IPS-15b (cell line): ENCODE results near the gene WDR70.
"Not testable (repeated sequence)": the region's sequence is repeated elsewhere in the genome, so short reads cannot be mapped to it uniquely, and the experiment has no call there.

Experiments
- H3K27me3 ChIP-seq: one replicate; pipeline ENCODE4 v1.6.1; 2013; ENCODE audit warnings: low read length; ENCODE audit not compliant: control insufficient read depth, insufficient read depth
- H3K36me3 ChIP-seq: one replicate; pipeline ENCODE4 v1.6.1; 2013; ENCODE audit warnings: low read length; ENCODE audit not compliant: control insufficient read depth, insufficient read depth
- H3K4me1 ChIP-seq: one replicate; pipeline ENCODE4 v1.6.1; 2013; ENCODE audit warnings: mild to moderate bottlenecking, low read length; ENCODE audit not compliant: control insufficient read depth, insufficient read depth
- H3K4me3 ChIP-seq: one replicate; pipeline ENCODE4 v1.5.1; 2013; ENCODE audit warnings: low read depth, low read length
- H3K9ac ChIP-seq: one replicate; pipeline ENCODE4 v1.6.1; 2013; ENCODE audit warnings: low read depth, mild to moderate bottlenecking, low read length
- H3K9me3 ChIP-seq: one replicate; pipeline ENCODE4 v1.6.1; 2013; ENCODE audit warnings: mild to moderate bottlenecking, low read length; ENCODE audit not compliant: control insufficient read depth, insufficient read depth

Gene WDR70

DNA sequence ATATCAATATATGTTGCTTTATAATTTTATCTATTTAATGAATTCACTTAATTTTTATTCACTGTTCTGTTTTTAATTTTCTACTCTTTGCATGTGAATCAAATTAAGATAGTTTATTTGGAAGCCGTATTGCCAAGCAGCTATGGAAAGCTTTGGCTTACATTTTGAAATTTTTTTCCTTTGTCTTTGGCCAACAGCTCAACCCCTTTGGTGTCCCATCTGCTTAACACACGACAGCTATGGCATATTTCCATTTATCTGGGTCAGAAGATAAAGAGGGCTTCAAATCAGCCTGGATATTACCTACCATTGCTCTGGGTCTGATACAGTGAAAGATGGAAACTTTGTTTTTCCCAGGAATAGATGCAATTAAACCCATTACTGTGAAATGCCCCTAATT, 201.0 kb downstream of the WDR70 start:
- Histone ChIP-seq H3K9me3 (no peaks in the 10 kb centered on the region), H3K9ac (no peak overlapping the region), H3K4me3 (no peak overlapping the region)

DNA sequence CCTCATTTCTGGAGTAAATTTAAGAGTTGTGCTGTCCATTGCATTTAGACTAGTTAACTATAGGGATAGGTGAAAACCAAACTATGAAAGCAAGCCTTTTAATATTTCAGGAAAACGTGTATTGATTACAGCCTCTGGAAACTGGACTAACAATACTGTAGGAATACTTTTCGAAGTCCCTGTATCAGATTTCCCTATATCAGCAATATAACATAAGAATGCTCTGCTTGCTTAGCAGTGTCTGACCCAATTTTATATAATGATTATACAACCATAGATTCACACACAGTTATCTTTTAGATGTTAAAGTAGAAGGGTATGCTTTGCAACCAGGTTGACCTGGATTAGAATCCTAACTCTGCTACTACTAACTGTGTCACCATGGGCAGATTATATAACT, 203.1 kb downstream of the WDR70 start:
- H3K9ac ChIP-seq = no peak overlapping the region

More for the DNA sequence above, 201.0 kb downstream of the WDR70 start:
- no peaks in the 10 kb centered on the region for H3K36me3 ChIP-seq
- H3K27me3 ChIP-seq = no peaks in the 10 kb centered on the region
- H3K4me1 ChIP-seq = no peaks in the 10 kb centered on the region

DNA sequence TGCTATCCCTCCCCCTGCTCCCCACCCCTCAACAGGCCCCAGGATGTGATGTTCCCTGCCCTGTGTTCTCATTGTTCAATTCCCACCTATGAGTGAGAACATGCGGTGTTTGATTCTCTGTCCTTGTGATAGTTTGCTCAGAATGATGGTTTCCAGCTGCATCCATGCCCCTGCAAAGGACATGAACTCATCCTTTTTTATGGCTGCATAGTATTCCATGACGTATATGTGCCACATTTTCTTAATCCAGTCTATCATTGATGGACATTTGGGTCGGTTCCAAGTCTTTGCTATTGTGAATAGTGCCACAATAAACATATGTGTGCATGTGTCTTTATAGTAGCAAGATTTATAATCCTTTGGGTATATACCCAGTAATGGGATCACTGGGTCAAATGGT, 214.2 kb downstream of the WDR70 start:
- not testable (repeated sequence) for H3K9me3 ChIP-seq, H3K27me3 ChIP-seq, H3K9ac ChIP-seq, H3K36me3 ChIP-seq, H3K4me3 ChIP-seq, H3K4me1 ChIP-seq

More for the DNA sequence above, 203.1 kb downstream of the WDR70 start:
- Histone ChIP-seq H3K4me1 (no peaks in the 10 kb centered on the region), H3K36me3 (no peaks in the 10 kb centered on the region), H3K4me3 (no peak overlapping the region), H3K9me3 (no peaks in the 10 kb centered on the region), H3K27me3 (no peaks in the 10 kb centered on the region)

DNA sequence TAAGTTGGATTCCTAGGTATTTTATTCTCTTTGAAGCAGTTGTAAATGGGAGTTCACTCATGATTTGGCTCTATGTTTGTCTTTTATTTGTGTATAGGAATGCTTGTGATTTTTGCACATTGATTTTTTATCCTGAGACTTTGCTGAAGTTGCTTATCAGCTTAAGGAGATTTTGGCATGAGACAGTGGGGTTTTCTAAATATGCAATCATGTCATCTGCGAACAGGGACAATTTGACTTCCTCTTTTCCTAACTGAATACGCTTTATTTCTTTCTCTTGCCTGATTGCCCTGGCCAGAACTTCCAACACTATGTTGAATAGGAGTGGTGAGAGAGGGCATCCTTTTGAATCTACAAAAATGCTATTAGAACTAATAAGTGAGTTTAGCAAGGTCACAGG, 215.7 kb downstream of the WDR70 start:
- H3K9me3 ChIP-seq, H3K36me3 ChIP-seq, H3K4me3 ChIP-seq, H3K9ac ChIP-seq, H3K4me1 ChIP-seq, H3K27me3 ChIP-seq: not testable (repeated sequence)

DNA sequence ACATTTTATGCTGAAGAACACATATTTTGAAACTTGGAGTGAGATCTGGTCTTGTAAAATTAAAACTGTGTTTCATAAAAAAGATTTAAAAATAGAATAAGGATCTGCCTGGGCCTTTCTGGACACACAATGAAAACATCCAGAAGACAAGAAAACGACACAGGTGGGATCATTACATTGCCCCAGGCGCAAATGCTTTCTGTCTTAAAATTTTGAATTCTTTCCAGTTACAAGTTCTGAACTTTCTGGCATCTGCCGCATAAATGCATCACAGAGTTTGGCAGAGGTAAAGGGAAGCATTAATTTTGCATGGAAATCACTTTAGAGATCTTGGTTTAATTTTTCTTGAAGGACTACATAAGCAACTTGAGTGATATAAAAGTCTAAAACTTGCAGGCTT, 219.6 kb downstream of the WDR70 start:
- no peaks in the 10 kb centered on the region for H3K9me3 ChIP-seq
- no peaks in the 10 kb centered on the region for H3K36me3 ChIP-seq
- no peak overlapping the region for H3K9ac ChIP-seq
- no peak overlapping the region for H3K4me3 ChIP-seq
- no peaks in the 10 kb centered on the region for H3K27me3 ChIP-seq
- no peaks in the 10 kb centered on the region for H3K4me1 ChIP-seq

DNA sequence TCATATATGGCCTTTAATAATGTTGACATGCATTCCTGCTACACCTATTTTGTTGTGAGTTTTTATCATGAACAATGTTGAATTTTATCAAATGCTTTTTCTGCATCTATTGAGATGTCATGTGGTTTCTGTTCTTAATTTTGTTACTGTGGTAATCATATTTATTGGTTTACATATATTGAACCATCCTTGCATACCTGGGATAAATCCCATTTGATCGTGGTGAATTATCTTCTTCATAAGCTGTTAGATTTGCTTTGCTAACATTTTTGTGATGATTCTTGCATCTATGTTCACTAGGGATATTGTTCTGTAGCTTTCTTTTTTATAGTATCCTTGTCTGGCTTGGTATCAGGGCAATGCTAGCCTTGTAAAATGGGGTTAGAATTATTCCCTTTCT, 222.0 kb downstream of the WDR70 start:
- Histone ChIP-seq H3K27me3 (no peaks in the 10 kb centered on the region), H3K36me3 (no peaks in the 10 kb centered on the region), H3K9ac (no peak overlapping the region), H3K4me3 (no peak overlapping the region), H3K4me1 (no peaks in the 10 kb centered on the region), H3K9me3 (no peaks in the 10 kb centered on the region)

DNA sequence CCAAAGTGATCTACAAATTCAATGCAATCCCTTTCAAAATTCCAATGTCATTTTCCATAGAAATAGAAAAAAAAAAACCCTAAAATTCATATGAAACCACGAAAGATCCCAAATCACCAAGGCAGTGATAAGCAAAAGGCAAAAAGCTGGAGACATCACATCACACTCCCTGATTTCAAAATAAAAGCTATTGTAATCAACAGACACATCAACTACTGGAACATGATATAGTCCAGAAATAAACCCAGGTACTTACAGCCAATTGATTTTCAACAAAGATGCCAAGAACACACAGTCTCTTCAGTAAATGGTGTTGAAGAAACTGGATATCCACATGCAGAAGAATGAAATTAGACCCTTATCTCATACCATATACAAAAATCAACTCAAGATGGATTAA, 224.0 kb downstream of the WDR70 start:
- H3K4me1 ChIP-seq = no peaks in the 10 kb centered on the region
- H3K36me3 ChIP-seq = no peaks in the 10 kb centered on the region
- H3K9me3 ChIP-seq = no peaks in the 10 kb centered on the region
- no peak overlapping the region for H3K9ac ChIP-seq
- no peak overlapping the region for H3K4me3 ChIP-seq
- no peaks in the 10 kb centered on the region for H3K27me3 ChIP-seq

DNA sequence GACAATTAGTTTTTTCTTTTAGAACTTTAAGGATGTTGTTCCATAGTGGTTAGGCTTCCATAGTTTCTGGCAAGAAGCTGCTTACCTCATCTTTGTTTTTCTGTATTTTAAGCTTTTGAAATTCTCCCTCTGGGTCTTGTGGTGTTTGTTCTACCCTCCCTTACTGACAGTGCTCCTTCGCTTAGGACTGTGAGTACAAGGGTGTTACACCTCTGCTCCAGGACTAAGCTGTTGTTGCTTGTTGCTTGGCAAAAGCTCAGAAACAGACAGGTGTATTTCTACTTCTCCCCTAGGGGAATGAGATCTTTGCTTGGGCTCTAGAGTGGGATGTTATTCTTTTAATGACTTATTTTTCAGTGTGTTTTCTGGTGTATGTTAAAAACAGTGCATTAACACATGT, 225.2 kb downstream of the WDR70 start:
- Histone ChIP-seq H3K27me3 (no peaks in the 10 kb centered on the region), H3K4me3 (no peak overlapping the region), H3K9me3 (no peaks in the 10 kb centered on the region), H3K36me3 (no peaks in the 10 kb centered on the region), H3K9ac (no peak overlapping the region), H3K4me1 (no peaks in the 10 kb centered on the region)

DNA sequence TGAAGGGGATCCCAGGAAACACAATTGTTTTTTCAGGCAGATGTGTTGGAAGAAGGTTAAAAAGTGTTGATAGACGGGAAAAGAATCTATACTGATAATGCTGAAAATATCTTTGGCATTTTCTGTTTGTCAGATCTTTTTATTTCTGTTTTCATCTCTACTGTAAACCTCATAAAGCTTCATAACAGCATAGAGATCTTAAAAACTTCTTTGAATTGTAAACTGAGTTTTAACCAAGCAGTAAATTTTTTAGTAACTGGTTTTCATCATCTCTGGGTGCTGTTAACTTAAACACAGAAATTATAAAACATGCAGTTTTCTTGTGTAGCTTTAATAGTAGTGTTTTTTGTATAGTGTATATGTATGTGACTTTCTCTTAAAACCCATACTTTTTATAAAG, 227.0 kb downstream of the WDR70 start:
- Histone ChIP-seq H3K27me3 (no peaks in the 10 kb centered on the region), H3K9me3 (no peaks in the 10 kb centered on the region), H3K36me3 (no peaks in the 10 kb centered on the region), H3K4me1 (no peaks in the 10 kb centered on the region), H3K4me3 (no peak overlapping the region), H3K9ac (no peak overlapping the region)

DNA sequence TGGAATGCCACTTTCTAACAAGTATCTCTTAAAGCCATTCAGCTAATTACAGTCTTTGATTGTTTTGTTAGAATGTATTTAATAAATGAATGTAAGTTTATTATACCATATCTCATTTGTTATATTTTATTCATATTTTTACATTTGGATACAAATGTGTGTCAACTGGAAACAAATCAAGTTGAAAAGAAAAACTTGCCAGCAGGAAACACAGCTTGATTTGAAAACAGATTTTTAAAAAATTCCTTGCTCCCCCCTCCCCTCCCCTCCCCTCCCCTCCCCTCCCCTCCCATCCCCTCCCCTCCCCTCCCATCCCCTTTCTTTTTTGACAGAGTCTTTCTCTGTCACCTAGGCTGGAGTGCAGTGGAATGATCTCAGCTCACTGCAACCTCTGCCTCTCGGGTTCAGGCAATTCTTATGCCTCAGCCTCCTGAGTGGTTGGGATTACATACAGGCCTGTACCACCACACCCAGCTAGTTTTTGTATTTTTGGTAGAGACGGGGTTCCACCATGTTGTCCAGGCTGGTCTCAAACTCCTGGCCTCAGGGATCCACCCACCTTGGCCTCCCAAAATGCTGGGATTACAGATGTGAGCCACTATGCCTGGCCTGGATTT, 227.6 kb downstream of the WDR70 start:
- Histone ChIP-seq H3K4me3 (no peak overlapping the region), H3K4me1 (no peaks in the 10 kb centered on the region), H3K9ac (no peak overlapping the region), H3K9me3 (no peaks in the 10 kb centered on the region), H3K36me3 (no peaks in the 10 kb centered on the region), H3K27me3 (no peaks in the 10 kb centered on the region)

DNA sequence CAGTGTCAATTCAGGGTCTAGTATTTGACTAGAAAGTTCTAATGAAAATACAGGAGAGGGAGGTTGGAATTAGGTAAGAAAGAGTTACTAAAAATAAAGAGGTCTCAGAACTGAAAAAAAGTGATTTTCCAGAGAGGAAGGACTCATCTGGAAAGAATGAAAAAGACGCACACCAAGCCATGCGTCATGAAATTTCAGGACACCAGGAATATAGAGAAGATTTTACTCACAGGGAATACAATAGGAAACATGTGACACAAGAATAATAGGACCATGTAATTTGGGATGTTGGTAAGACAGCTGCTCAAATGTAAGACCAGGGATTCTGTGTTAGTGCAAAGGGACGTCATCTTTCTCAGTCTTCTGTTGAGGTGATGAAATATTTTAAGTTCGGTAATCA, 236.1 kb downstream of the WDR70 start:
- Histone ChIP-seq H3K9ac (no peak overlapping the region), H3K27me3 (no peaks in the 10 kb centered on the region), H3K36me3 (no peaks in the 10 kb centered on the region), H3K9me3 (no peaks in the 10 kb centered on the region), H3K4me3 (no peak overlapping the region), H3K4me1 (no peaks in the 10 kb centered on the region)

DNA sequence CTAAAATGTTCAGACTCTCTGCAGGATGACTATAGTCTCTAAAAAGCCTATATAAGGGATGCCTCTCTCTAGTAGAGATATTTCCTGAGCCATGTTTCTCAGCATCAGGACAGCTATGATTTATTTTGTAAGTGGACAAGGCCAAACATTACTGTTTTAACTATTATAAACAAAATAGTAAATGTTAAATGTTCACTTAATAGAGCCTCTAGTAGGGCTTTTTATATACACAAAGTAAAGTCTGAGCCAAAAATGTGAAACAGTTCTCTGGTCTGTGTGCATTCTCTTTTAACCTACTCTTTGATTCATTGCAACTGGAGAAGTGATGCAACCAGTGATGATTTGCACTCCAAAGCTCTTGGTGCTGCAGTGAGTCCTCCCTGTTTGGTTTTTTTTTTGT, 240.2 kb downstream of the WDR70 start:
- no peaks in the 10 kb centered on the region for H3K9me3 ChIP-seq
- no peaks in the 10 kb centered on the region for H3K36me3 ChIP-seq
- no peak overlapping the region for H3K9ac ChIP-seq
- H3K4me1 ChIP-seq = no peaks in the 10 kb centered on the region
- no peaks in the 10 kb centered on the region for H3K27me3 ChIP-seq
- no peak overlapping the region for H3K4me3 ChIP-seq

DNA sequence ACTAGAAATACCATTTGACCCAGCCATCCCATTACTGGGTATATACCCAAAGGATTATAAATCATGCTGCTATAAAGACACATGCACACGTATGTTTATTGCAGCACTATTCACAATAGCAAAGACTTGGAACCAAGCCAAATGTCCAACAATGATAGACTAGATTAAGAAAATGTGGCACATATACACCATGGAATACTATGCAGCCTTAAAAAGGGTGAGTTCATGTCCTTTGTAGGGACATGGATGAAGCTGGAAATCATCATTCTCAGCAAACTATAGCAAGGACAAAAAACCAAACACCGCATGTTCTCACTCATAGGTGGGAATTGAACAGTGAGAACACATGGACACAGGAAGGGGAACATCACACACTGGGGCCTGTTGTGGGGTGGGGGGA, 243.2 kb downstream of the WDR70 start:
- not testable (repeated sequence) for H3K27me3 ChIP-seq, H3K9me3 ChIP-seq, H3K4me1 ChIP-seq, H3K9ac ChIP-seq, H3K4me3 ChIP-seq, H3K36me3 ChIP-seq
